Osteoblast (primary cell): ENCODE data around the gene CXCL6. TPM values are rescaled to one million over a fixed set of nuclear protein-coding genes. Genes with fewer than 3 reads are reported as not detected.

Experiments used
- DNase-seq: peaks from one replicate; pipeline ENCODE4 v3.0.0; 2011; ENCODE audit warnings: low spot score, mixed read lengths; ENCODE audit not compliant: insufficient read length; ENCODE audit errors: missing footprints
- H2AFZ ChIP-seq: 2 replicates; pipeline ENCODE4 v1.6.0; 2011; ENCODE audit warnings: mild to moderate bottlenecking, low read length
- H3K27ac ChIP-seq: 2 replicates; pipeline ENCODE4 v1.5.1; 2011; ENCODE audit warnings: mild to moderate bottlenecking, low read depth, low read length, moderate library complexity
- H3K27me3 ChIP-seq: 2 replicates; pipeline ENCODE4 v1.6.0; 2012; ENCODE audit warnings: mild to moderate bottlenecking, control low read depth, inconsistent platforms, low read length, moderate library complexity; ENCODE audit not compliant: insufficient read depth
- H3K36me3 ChIP-seq: 2 replicates; pipeline ENCODE4 v1.5.1; 2011; ENCODE audit warnings: mild to moderate bottlenecking, low read length, control low read depth, moderate library complexity; ENCODE audit not compliant: insufficient read depth
- H3K4me1 ChIP-seq: 2 replicates; pipeline ENCODE4 v1.5.1; 2011; ENCODE audit warnings: mild to moderate bottlenecking, low read length, control low read depth, moderate library complexity; ENCODE audit not compliant: insufficient read depth
- H3K4me2 ChIP-seq: 2 replicates; pipeline ENCODE4 v1.6.0; 2011; ENCODE audit warnings: mild to moderate bottlenecking, low read length; ENCODE audit not compliant: insufficient read depth
- H3K4me3 ChIP-seq: fragments of 200-600 bp; sonication (generic); 3 replicates; pipeline ENCODE4 v1.5.1; 2012; ENCODE audit warnings: mild to moderate bottlenecking, low read length, inconsistent platforms; ENCODE audit not compliant: insufficient read depth
- H3K79me2 ChIP-seq: 2 replicates; pipeline ENCODE4 v1.6.0; 2012; ENCODE audit warnings: mild to moderate bottlenecking, low read length, control low read depth, inconsistent platforms; ENCODE audit not compliant: insufficient read depth
- H3K9me3 ChIP-seq: 2 replicates; pipeline ENCODE4 v1.5.1; 2011; ENCODE audit warnings: low read depth, low read length, control low read depth
- H4K20me1 ChIP-seq: 2 replicates; pipeline ENCODE4 v1.6.0; 2012; ENCODE audit warnings: mild to moderate bottlenecking, low read length, control low read depth; ENCODE audit not compliant: insufficient read depth
- CTCF ChIP-seq: IDR thresholded peaks from 2 replicates; pipeline ENCODE4 v1.5.1; 2011; ENCODE audit warnings: mild to moderate bottlenecking, low read depth, low read length, moderate library complexity; ENCODE audit errors: extremely low read depth
- total RNA-seq: library from RNA; depleted of rRNA; stranded (reverse); fragments of >200 nt; gene quantifications from 2 replicates; pipeline ENCODE4 v1.2.3, GENCODE V29; 2012

Gene CXCL6
- total RNA-seq, 1 donor, result 1.1 TPM

DNA sequence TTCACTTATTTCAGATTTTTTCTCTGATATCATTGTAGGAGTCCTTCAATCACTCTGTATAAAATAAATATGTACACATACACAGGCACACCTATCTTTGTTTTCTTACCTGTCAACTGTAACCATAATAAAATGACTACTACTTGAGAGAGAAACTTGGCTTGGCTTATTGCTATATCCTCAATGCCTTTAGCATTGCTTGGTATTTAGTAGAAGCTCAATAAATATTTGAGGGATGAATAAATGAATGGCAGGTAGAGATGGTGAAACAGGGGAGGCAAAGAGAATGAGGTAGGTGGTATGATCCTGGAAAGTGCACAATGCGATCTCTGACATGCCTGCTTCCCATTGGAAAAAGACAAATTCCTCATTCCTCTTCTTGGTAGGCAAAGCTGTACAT lies 21.8 kb upstream of the CXCL6 start:
- H3K4me3 ChIP-seq, result no peak overlapping the region
- no peak for TF ChIP-seq CTCF
- no peaks in the 10 kb centered on the region for H3K79me2 ChIP-seq
- peaks cover 3% of the 10 kb centered on the region for H3K4me1 ChIP-seq
- no peaks in the 10 kb centered on the region for H4K20me1 ChIP-seq
- H3K36me3 ChIP-seq, result no peaks in the 10 kb centered on the region
- DNase-seq, result no peak
- H2AFZ ChIP-seq, result no peak overlapping the region
- H3K27me3 ChIP-seq, result no peaks in the 10 kb centered on the region
- no peaks in the 10 kb centered on the region for H3K9me3 ChIP-seq
- no peak overlapping the region for H3K27ac ChIP-seq
- H3K4me2 ChIP-seq, result no peak overlapping the region

DNA sequence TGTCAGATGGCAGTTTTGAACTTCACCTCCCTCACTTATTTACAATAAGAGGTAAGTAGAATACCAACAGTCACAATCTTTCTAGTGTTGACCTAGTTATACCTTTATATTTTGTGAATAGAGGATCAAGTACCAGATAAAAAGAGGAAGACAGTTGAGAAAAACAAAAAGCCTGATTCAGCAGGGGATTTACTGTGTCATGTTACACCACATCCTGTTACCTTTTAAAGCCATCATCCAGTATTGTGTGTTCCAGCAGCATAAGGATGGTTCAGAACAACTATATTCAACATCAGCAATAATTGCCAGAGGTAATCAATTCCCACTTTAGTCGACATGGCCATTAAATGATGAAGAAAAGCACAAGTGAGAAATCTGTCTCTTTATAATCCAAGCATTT lies 21.3 kb upstream of the CXCL6 start:
- H3K4me2 ChIP-seq, result no peak overlapping the region
- no peak overlapping the region for H2AFZ ChIP-seq
- DNase-seq, result no peak
- no peaks in the 10 kb centered on the region for H4K20me1 ChIP-seq
- no peak overlapping the region for H3K4me3 ChIP-seq
- H3K27ac ChIP-seq, result no peak overlapping the region
- H3K9me3 ChIP-seq, result no peaks in the 10 kb centered on the region
- no peaks in the 10 kb centered on the region for H3K27me3 ChIP-seq
- H3K36me3 ChIP-seq, result no peaks in the 10 kb centered on the region
- peaks cover 3% of the 10 kb centered on the region for H3K4me1 ChIP-seq
- TF ChIP-seq CTCF, result no peak
- H3K79me2 ChIP-seq, result no peaks in the 10 kb centered on the region

GRCh38 chr4:73816814-73817213 lies 19.7 kb upstream of the CXCL6 start:
- no peaks in the 10 kb centered on the region for H3K79me2 ChIP-seq
- H3K27ac ChIP-seq, result no peak overlapping the region
- no peak for TF ChIP-seq CTCF
- no peak overlapping the region for H3K4me3 ChIP-seq
- no peaks in the 10 kb centered on the region for H3K36me3 ChIP-seq
- peaks cover 3% of the 10 kb centered on the region for H3K4me1 ChIP-seq
- no peak overlapping the region for H3K4me2 ChIP-seq
- H3K27me3 ChIP-seq, result no peaks in the 10 kb centered on the region
- no peak for DNase-seq
- no peaks in the 10 kb centered on the region for H3K9me3 ChIP-seq
- H2AFZ ChIP-seq, result no peak overlapping the region
- H4K20me1 ChIP-seq, result no peaks in the 10 kb centered on the region

DNA sequence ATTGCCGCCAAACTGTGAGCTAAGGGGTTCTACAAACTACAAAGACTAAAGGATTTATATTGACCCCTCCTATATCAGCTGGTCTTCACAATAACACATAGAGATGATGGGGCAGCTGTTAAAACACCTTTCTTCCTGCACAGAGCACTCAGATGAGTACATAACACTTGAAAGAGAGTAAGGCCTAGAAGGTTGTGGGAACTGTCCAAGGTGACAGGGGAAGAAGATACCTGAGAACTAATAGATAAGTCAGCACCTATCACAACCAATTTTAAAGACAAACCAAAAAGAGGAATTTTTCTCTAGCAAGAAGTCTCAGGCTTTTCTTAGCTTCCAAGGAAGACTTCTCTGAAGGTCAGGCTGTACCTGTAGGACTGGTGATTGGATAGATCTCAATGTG lies 19.1 kb upstream of the CXCL6 start:
- no peak overlapping the region for H3K4me3 ChIP-seq
- no peaks in the 10 kb centered on the region for H3K36me3 ChIP-seq
- H3K27me3 ChIP-seq, result no peaks in the 10 kb centered on the region
- H3K4me1 ChIP-seq, result peaks cover 3% of the 10 kb centered on the region
- H2AFZ ChIP-seq, result no peak overlapping the region
- H4K20me1 ChIP-seq, result no peaks in the 10 kb centered on the region
- no peak for DNase-seq
- H3K9me3 ChIP-seq, result no peaks in the 10 kb centered on the region
- no peak overlapping the region for H3K4me2 ChIP-seq
- H3K79me2 ChIP-seq, result no peaks in the 10 kb centered on the region
- TF ChIP-seq CTCF, result no peak
- H3K27ac ChIP-seq, result no peak overlapping the region
